HG03175 (cell line): ENCODE measurements around the gene EMILIN1.
"Not testable (repeated sequence)": the region's sequence is repeated elsewhere in the genome, so short reads cannot be mapped to it uniquely, and the experiment has no call there.

ENCODE experiments used
- ATAC-seq: cut with Tn5 transposase; IDR thresholded peaks from one replicate; pipeline ENCODE4 v1.9.1; 2021; ENCODE audit warnings: mild to moderate bottlenecking, moderate library complexity; ENCODE audit not compliant: unreplicated experiment

Gene EMILIN1

DNA sequence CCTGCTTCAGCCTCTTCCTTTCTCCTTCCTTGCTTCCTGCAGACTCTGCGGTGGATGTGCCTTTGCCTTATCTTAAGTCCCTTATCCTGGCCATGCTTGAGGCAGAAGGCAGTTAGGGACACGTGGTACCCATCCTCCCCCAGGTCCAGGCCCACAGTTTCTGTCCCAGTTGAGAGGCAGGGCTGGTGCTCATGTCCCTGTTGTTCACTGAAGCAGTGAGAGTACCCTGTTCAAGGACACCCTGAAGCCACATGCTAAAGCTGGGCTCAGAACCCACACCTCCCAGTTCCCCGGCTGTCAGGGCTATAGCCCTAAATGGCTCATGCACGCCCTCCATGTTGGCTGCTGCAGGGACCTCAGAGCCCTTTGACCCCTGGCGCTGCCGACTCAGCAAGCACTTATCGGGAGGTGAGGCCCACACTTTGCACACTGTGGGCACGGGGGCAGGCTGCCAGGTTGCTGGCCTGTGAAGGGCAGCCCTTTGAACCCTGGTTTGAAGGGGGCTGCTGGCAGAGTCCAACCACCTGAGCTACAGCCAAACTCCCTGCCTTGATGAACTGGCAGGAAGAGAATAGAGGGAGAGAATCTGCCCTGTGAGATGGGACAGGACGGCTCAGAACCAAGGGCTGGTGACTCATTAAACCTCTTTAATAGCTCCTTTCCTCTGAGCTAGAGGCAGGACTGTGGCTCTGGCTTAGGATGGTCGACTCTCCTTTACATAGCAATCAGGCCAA, 14.4 kb downstream of the EMILIN1 start:
- no peak for ATAC-seq

DNA sequence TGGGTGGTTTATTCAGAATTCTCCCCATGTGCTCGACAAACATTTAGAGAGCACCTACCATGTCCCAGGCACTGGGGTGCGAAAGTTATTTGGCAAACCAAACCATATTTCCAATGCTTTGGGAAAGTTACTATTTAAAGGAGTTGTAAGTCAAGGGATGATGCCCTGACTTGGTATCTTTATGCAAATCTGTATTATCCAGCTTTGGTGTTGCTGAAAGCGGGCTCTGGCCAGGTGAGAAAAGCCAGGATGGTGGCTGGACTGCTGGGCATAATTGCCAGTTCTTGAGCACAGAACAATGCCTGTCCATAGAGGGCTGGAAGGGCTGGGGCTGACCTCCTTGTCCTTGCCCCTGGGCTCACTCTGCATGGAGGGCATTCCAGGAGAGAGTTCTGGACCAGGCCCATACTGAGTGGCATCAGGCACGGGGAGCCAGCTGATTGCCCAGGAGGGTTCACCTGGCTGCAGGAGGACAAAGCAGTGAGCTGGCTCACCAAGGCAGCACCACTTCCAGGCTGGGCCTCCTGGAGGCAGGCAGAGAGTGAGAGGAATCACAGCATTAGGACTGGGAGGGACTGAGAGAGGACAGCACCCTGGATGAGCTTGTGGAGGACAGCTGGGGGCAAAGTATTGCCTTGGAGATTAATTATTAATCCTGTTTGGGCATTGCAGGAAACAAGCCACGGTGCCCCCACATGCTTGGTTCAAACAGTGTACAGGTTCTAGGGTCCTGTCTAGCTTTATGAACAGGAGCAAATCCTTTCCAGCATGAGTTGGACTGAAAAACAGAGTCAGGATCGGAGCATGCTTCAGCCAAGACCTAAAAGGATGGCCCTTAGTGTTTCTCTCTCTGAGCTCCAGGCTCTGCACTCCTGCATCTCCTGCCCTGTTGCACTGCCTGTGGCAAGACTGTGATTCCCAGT, 15.3 kb downstream of the EMILIN1 start:
- ATAC-seq, result no peak

- no peak for ATAC-seq
These were observed 16.1 kb downstream of the EMILIN1 start for GRCh38 chr2:27094353-27094984.

- ATAC-seq, result no peak
These were observed 17.0 kb downstream of the EMILIN1 start for GRCh38 chr2:27095427-27095744.

- no peak for ATAC-seq
These were observed 17.6 kb downstream of the EMILIN1 start for GRCh38 chr2:27095745-27096651.

GRCh38 chr2:27096748-27097297, 18.4 kb downstream of the EMILIN1 start:
- no peak for ATAC-seq

DNA sequence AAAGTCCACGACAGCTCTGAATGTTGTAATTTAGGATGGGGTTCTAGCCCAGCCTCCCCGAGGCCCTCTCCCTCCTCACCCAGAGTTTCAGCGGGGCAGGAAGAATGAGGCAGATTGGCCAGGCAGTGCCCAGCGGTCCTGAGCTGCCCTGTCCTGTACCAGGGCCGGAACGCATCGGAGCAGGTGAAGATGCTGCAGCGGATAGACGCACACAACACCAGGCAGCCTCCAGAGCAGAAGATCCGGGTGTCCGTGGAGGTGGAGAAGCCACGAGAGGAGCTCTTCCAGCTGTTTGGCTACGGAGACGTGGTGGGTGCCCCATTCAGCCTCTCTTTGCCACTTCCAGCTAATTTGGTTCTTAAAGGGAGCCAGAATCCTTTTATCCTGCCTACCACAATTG, 18.9 kb downstream of the EMILIN1 start:
- ATAC-seq, result no peak

GRCh38 chr2:27099334-27099955, 21.0 kb downstream of the EMILIN1 start:
- ATAC-seq, result no peak

GRCh38 chr2:27100036-27100435, 21.6 kb downstream of the EMILIN1 start:
- no peak for ATAC-seq

DNA sequence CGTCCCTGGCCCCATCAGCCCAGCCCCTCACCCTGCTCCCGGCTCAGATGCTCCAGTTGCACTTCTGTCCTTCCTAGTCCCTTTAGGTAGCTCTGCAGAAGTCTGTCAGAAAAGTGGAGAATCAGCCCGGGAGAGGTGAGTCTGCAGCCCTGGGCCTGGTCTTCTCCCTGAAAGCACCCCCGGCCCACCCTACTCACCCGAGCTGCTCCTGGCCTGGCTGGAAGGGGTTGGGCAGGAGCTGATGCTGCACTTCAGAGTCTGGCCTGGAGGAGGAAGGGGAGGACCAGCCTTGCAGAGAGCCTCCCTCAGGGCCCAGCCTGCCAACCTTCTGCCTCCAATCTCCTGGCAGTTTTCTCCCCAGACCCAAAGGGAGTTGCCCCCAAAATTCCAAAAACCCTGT, 23.9 kb downstream of the EMILIN1 start:
- ATAC-seq, result no peak

GRCh38 chr2:27105981-27106380, 27.6 kb downstream of the EMILIN1 start:
- ATAC-seq, result no peak

GRCh38 chr2:27108221-27108620, 29.8 kb downstream of the EMILIN1 start:
- ATAC-seq, result no peak

- no peak for ATAC-seq
These were observed 30.7 kb downstream of the EMILIN1 start for GRCh38 chr2:27109083-27109482.

- ATAC-seq, result not testable (repeated sequence)
These were observed 32.4 kb downstream of the EMILIN1 start for GRCh38 chr2:27110603-27111352.

DNA sequence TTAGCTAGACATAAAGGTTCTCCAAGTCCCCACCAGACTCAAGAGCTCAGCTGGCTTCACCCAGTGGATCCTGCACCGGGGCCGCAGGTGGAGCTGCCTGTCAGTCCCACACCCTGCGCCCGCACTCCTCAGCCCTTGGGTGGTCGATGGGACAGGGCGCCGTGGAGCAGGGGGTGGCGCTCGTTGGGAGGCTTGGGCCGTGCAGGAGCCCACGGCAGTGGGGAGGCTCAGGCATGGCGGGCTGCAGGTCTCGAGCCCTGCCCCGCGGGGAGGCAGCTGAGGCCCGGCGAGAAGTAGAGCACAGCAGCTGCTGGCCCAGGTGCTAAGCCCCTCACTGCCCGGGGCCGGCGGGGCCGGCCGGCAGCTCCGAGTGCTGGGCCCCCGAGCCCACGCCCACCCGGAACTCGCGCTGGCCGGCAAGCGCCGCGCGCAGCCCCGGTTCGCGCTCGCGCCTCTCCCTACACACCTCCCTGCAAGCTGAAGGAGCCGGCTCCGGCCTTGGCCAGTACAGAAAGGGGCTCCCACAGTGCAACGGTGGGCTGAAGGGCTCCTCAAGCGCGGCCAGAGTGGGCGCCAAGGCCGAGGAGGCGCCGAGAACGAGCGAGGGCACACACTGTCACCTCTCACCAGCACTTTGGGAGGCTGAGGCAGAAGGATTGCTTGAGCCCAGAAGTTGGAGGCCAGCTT, 33.1 kb downstream of the EMILIN1 start:
- ATAC-seq, result not testable (repeated sequence)

- no peak for ATAC-seq
These were observed 37.1 kb downstream of the EMILIN1 start for GRCh38 chr2:27115519-27115918.

DNA sequence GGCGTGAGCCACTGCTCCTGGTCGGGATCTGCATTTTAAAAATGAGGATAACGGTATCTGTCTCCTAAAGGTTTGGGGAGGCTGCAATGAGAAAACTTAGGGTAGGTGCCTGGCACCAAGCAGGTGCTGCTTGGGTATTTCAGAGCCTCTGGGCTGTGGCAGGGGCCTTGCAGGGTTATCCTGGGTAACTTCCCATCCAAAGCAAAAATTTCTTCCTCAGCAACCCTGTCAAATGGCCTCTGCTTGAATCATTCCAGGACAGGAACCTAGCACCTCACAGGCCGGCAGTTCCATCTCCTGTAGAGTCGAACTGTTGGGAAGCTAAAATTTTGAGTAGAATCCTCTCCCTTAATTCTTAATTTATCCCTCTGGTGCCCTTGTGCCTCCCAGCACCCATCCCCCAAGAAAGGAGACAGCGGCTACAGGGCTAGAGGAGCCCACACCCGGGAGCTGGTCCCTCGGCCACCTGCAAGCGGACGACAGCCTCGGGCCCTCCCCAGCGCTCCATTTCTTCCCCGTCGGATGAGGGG, 39.6 kb downstream of the EMILIN1 start:
- ATAC-seq, result no peak

- no peak for ATAC-seq
These were observed 40.3 kb downstream of the EMILIN1 start, which contains the start of gene CGREF1 for GRCh38 chr2:27118525-27119329. CGREF1 (minus strand) TSS chr2:27119128; CDS start chr2:27104366, 14,762 bp downstream.
